ENCODE results near the gene SLC16A8. TPM values are rescaled to one million over a fixed set of nuclear protein-coding genes. Genes with fewer than 3 reads are reported as not detected.

Gene SLC16A8
- total and polyA plus RNA-seq, 2 of the 13 experiments (the other 11 are each of a cell fraction or from before 2014, with no cell fraction given): not detected

- Histone ChIP-seq H3K79me2 (ENCODE audit: insufficient read depth, low read length) (no peaks in the 10 kb centered on the region), H3K9me3 (ENCODE audit: low read length) (no peaks in the 10 kb centered on the region), H3K27ac (ENCODE audit: extremely low read length, insufficient read depth, low read length) (no peak overlapping the region), H3K9ac (ENCODE audit: insufficient read depth, low read depth, low read length) (no peak overlapping the region), H2AFZ (ENCODE audit: low read length) (no peak overlapping the region), H3K4me1 (ENCODE audit: insufficient read depth, low read length) (0 out of 2 replicates have a peak, but pooled peaks cover 5% of the 10 kb centered on the region), H4K20me1 (ENCODE audit: insufficient read depth, low read length) (no peaks in the 10 kb centered on the region), H3K27me3 (ENCODE audit: control insufficient read depth in 1 of 2, insufficient read depth in 2 of 2, low read length in 2 of 2) (no peaks in the 10 kb centered on the region), H3K36me3 (replicated peaks in 1 of 2; ENCODE audit: control insufficient read depth in 1 of 2, insufficient read depth in 2 of 2, low read length in 2 of 2) (peaks cover 27 to 38% of the 10 kb centered on the region in 2 experiments), H3K4me3 (replicated peaks in 1 of 3; ENCODE audit: insufficient read depth in 1 of 3, low read depth in 2 of 3, low read length in 3 of 3) (no peak overlapping the region), H3K4me2 (ENCODE audit: low read depth, low read length) (no peak overlapping the region)
- intact Hi-C loops (cut with micrococcal nuclease; ENCODE audit: unreplicated experiment) (no loop called here), in situ Hi-C loops (cut with HindIII; ENCODE audit: extremely low pct_ligation_motif_present, low pct_unique_long_range_greater_than_20kb) (no loop called here)
- no TSS peak for BruUV-seq (replicated peaks)
- POLR2A ChIA-PET: no interaction called here
- WGBS (ENCODE audit: low lambda C conversion rate): 97% methylated on average over 20 of the region's 21 CpGs
- FAIRE-seq: no peak
- DNase-seq (ENCODE audit: low spot score): no peak
- peak; percentile 20 for ATAC-seq
- CTCF ChIA-PET (ENCODE audit: low intra/inter-chr PET ratio, low total read pairs): no interaction called here
- TF ChIP-seq ZFP36L2 (CRISPR knock-in tag; IDR thresholded peaks at IDR 0.05): no peak
- TF ChIP-seq ZBTB33 (CRISPR knock-in tag; IDR thresholded peaks at IDR 0.05): peak; percentile 94
- no peak for TF ChIP-seq STAT6 (CRISPR knock-in tag; IDR thresholded peaks at IDR 0.05; ENCODE audit: borderline replicate concordance)
- TF ChIP-seq SATB2 (CRISPR knock-in tag; IDR thresholded peaks at IDR 0.05): no peak
- TF ChIP-seq HOXD1 (CRISPR knock-in tag; IDR thresholded peaks at IDR 0.05): no peak
- TF ChIP-seq RAD51 (IDR thresholded peaks at IDR 0.05; ENCODE audit: borderline replicate concordance): no peak
- no peak for TF ChIP-seq KLF13 (CRISPR knock-in tag; IDR thresholded peaks at IDR 0.05)
- no peak for TF ChIP-seq ZFP91 (CRISPR knock-in tag; IDR thresholded peaks at IDR 0.05; ENCODE audit: borderline replicate concordance)
- no peak for TF ChIP-seq CCDC6 (CRISPR knock-in tag; IDR thresholded peaks at IDR 0.05)
- TF ChIP-seq MBNL3 (CRISPR knock-in tag; conservative IDR thresholded peaks at IDR 0.05): no peak
- TF ChIP-seq, protein P1, sequence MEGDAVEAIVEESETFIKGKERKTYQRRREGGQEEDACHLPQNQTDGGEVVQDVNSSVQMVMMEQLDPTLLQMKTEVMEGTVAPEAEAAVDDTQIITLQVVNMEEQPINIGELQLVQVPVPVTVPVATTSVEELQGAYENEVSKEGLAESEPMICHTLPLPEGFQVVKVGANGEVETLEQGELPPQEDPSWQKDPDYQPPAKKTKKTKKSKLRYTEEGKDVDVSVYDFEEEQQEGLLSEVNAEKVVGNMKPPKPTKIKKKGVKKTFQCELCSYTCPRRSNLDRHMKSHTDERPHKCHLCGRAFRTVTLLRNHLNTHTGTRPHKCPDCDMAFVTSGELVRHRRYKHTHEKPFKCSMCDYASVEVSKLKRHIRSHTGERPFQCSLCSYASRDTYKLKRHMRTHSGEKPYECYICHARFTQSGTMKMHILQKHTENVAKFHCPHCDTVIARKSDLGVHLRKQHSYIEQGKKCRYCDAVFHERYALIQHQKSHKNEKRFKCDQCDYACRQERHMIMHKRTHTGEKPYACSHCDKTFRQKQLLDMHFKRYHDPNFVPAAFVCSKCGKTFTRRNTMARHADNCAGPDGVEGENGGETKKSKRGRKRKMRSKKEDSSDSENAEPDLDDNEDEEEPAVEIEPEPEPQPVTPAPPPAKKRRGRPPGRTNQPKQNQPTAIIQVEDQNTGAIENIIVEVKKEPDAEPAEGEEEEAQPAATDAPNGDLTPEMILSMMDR (CRISPR knock-in tag; IDR thresholded peaks at IDR 0.05): peak; percentile 70
- no peak for TF ChIP-seq ZNF781 (CRISPR knock-in tag; IDR thresholded peaks at IDR 0.05; ENCODE audit: borderline replicate concordance, not compliant biosample characterization)
- TF ChIP-seq CENPX (CRISPR knock-in tag; IDR thresholded peaks at IDR 0.05): no peak
- TF ChIP-seq ZNF780A (CRISPR knock-in tag; IDR thresholded peaks at IDR 0.05): no peak
- peak; percentile 66 for TF ChIP-seq STAG1 (CRISPR knock-in tag; IDR thresholded peaks at IDR 0.05)
Observed at GRCh38 chr22:38069372-38070249, 14.4 kb downstream of the SLC16A8 start.
